Neutrophil (primary cell): ENCODE measurements around the gene AACS.

Experiments
- H3K27ac ChIP-seq: fragments of 200-600 bp; sonication (generic); 2 replicates; pipeline ENCODE4 v1.5.1; 2016; ENCODE audit warnings: mild to moderate bottlenecking, moderate library complexity
- H3K27me3 ChIP-seq: fragments of 200-600 bp; sonication (generic); 2 replicates; pipeline ENCODE4 v1.6.0; 2016; ENCODE audit warnings: mild to moderate bottlenecking
- H3K36me3 ChIP-seq: fragments of 200-600 bp; sonication (generic); 2 replicates; pipeline ENCODE4 v1.5.1; 2017
- H3K4me1 ChIP-seq, 2 experiments: fragments of 200-600 bp in 1 of 2; sonication (generic) in 1 of 2; 1 replicate in 1 of 2; 2 replicates in 1 of 2; pipeline versions ENCODE4 v1.5.1 to v1.6.1; 2013 to 2016; ENCODE audit warnings: low read depth in 1 of 2, low read length in 1 of 2, mild to moderate bottlenecking in 1 of 2, moderate library complexity in 1 of 2; ENCODE audit not compliant: control insufficient read depth in 1 of 2, insufficient read depth in 1 of 2
- H3K4me3 ChIP-seq, 2 experiments: fragments of 200-600 bp in 1 of 2; sonication (generic) in 1 of 2; 1 replicate in 1 of 2; 2 replicates in 1 of 2; pipeline ENCODE4 v1.5.1; 2013 to 2016; ENCODE audit warnings: low read depth in 1 of 2, low read length in 1 of 2, mild to moderate bottlenecking in 1 of 2, moderate library complexity in 1 of 2
- H3K9me3 ChIP-seq: fragments of 200-600 bp; sonication (generic); 2 replicates; pipeline ENCODE4 v1.5.1; 2016
- TF ChIP-seq, protein P1 (sequence below): fragments of 200-600 bp; sonication (generic); IDR thresholded peaks from 2 replicates; pipeline ENCODE4 v1.5.1; 2016; ENCODE audit warnings: antibody characterized with exemption

AACS gene

DNA sequence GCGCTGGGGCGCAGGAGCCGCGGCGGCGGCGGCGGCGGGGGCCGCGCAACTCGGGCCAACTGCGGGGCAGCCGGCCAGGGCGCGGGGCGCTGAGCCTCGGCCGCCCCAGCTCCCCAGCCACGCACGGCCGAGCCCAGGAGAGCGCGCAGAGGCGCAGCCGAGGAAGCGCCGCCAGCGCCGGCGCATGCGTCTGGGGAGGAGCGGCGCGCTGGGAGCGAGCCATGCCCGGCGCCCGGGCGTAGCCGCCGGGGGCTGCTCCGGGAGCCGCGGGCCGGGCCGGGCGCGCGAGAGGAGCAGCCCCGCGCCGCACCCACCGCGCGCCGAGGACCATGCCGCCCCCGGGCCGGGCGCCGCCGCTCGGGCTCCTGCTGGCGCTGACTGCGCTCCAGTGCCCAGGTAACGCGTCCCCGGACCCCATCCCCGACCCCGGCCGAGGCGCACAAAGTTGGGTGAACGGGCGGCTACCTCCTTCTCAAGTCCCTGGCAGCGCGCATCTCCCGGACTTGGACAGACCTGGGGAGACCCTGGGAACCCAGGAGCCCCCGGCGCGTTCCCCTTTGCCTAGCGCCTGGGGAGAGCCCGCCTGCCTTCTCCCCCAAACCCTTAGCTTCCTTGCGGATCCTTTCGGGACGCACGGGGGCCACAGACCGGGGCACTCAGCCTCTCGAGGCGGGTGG lies 121.4 kb downstream of the AACS start:
- H3K27ac ChIP-seq: no peak overlapping the region
- peaks cover 93% of the 10 kb centered on the region for H3K27me3 ChIP-seq
- TF ChIP-seq, protein P1, sequence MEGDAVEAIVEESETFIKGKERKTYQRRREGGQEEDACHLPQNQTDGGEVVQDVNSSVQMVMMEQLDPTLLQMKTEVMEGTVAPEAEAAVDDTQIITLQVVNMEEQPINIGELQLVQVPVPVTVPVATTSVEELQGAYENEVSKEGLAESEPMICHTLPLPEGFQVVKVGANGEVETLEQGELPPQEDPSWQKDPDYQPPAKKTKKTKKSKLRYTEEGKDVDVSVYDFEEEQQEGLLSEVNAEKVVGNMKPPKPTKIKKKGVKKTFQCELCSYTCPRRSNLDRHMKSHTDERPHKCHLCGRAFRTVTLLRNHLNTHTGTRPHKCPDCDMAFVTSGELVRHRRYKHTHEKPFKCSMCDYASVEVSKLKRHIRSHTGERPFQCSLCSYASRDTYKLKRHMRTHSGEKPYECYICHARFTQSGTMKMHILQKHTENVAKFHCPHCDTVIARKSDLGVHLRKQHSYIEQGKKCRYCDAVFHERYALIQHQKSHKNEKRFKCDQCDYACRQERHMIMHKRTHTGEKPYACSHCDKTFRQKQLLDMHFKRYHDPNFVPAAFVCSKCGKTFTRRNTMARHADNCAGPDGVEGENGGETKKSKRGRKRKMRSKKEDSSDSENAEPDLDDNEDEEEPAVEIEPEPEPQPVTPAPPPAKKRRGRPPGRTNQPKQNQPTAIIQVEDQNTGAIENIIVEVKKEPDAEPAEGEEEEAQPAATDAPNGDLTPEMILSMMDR: no peak
- H3K4me1 ChIP-seq: no peaks in the 10 kb centered on the region
- H3K9me3 ChIP-seq: no peaks in the 10 kb centered on the region
- no peak overlapping the region for H3K4me3 ChIP-seq
- no peaks in the 10 kb centered on the region for H3K36me3 ChIP-seq

DNA sequence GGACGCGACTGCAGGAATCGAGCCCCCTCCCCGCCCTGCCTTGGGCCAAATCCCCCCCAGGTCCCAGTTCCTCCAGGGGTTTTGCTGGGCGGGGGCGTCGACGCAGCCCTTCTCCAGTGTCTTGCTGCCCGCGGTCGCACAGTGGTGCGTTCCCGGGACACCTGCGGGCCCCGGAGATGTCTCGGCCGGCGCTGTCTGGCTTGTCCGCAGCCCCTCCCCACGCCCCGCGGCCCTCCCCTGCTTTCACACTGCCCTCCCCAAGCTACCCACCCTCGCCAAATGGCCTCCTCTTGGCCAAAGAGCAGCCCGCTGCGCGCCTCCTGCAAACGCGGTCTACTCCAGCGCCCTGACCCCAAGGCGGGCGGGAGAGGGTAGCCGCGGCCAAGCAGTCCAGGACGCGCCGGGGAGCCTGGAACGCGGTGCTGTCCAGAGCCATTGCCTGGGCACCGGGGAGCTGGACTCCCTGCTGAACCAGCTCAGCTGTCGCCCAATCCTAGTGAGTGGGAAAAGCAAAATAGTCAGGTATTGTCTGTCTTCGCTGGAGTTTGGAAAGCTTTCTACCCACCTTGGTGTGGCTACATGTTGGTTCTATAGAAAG lies 122.0 kb downstream of the AACS start:
- Histone ChIP-seq H3K27me3 (peaks cover 95% of the 10 kb centered on the region), H3K4me3 (no peak overlapping the region), H3K4me1 (no peaks in the 10 kb centered on the region), H3K36me3 (no peaks in the 10 kb centered on the region), H3K9me3 (no peaks in the 10 kb centered on the region), H3K27ac (no peak overlapping the region)
- TF ChIP-seq, protein P1: no peak

DNA sequence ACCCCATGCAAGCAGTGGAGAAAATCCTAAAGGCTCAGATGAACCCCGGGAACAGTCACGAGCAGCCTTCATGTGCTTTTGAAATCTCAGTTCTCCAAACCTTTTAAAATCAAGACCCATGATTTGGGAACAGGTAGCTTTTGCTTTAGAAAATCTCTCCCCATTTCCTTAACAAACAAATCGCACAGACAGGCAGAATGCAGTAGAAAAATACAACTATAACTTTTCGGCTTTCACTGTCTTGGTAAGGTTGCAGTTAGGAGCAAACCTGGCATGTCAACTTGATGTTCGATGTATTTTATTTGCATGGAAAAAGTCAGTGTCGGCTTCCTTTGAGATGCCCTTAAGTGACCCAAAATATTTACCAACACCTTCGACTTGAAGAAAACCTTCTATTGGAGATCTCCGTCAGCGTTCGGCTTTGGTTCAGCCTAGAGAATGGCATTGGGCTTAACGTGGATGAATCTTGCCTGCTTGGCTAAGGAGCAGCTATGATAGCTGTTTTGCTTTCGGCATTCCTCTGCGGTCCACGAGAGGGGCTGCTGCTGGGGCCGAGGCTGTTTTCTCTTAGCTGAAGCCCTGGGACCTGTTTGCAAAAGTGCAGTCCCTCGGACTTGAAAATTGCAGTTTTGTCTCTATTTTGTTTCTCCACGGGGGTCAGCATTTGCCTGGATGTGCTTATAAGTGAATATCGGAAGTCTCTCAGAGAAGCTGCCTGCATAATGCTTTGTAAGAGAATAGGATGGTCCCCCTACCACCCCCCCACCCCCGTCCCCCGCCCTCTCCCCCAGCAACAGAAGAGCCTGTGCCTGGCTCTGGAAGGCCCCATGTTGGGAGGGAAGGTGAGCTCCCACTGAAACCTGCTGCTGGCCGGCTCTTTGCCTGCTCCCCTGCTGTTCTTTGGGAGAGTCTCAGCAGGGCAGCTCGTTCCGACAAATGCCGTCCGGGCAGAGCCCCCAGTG lies 122.8 kb downstream of the AACS start:
- no peaks in the 10 kb centered on the region for H3K9me3 ChIP-seq
- H3K27me3 ChIP-seq: peaks cover 94% of the 10 kb centered on the region
- H3K27ac ChIP-seq: no peak overlapping the region
- H3K4me3 ChIP-seq: no peak overlapping the region
- TF ChIP-seq, protein P1: no peak
- no peaks in the 10 kb centered on the region for H3K36me3 ChIP-seq
- H3K4me1 ChIP-seq: no peaks in the 10 kb centered on the region

DNA sequence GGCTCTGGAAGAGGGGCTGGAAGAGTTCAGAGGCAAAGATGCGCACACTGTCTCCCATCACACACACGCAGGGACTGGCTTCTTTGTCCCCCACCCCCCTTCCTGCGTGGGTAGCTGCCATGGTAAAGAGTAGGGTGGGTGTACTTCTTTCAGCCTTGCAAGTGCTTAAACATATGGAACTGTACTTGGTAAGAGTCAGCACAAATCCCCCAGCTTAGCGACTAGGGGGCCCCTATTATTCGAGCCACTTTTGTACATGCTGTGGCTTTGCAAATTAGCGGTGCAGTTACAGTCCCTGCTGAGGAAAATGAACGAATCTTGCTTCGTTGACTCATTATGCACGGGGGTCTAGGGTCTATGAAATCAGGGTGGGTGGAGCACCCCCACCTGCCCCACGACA lies 123.8 kb downstream of the AACS start:
- H3K27me3 ChIP-seq: peaks cover 94% of the 10 kb centered on the region

DNA sequence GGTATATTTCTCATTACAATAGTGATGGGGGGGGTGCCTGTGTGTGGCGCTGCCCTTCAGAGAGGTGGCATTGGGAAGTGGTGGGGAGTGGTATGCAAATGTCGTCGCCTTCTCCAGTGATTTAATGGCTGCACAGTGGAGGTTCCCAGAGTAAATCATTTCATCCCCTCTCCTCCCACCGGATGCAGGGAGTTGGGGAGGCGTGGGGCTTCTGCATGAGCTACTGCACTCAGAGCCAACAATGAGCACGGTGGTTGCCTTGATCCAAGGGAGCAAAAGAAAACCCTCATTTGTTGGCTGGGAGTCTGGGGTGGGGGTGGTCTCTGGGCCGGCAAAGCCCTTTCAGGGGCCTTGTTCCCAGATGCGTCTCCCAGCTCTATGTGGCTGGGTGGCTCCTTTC lies 124.3 kb downstream of the AACS start:
- peaks cover 94% of the 10 kb centered on the region for H3K27me3 ChIP-seq
- H3K4me1 ChIP-seq: no peaks in the 10 kb centered on the region
- H3K4me3 ChIP-seq: no peak overlapping the region
- TF ChIP-seq, protein P1: no peak
- H3K9me3 ChIP-seq: no peaks in the 10 kb centered on the region
- H3K27ac ChIP-seq: no peak overlapping the region
- no peaks in the 10 kb centered on the region for H3K36me3 ChIP-seq

More for the DNA sequence above, 123.8 kb downstream of the AACS start:
- no peak overlapping the region for H3K27ac ChIP-seq
- H3K4me1 ChIP-seq: no peaks in the 10 kb centered on the region
- H3K36me3 ChIP-seq: no peaks in the 10 kb centered on the region
- H3K4me3 ChIP-seq: no peak overlapping the region
- H3K9me3 ChIP-seq: no peaks in the 10 kb centered on the region
- TF ChIP-seq, protein P1: no peak
